Activated naive CD4-positive, alpha-beta T cell treated with anti-CD3 and anti-CD28 coated beads for 36 hours (primary cell): ENCODE results near the gene CELA2A. TPM values are rescaled to one million over a fixed set of nuclear protein-coding genes. Genes with fewer than 3 reads are reported as not detected.
"Not testable (repeated sequence)": the region's sequence is repeated elsewhere in the genome, so short reads cannot be mapped to it uniquely, and the experiment has no call there.

ENCODE experiments used
- CTCF ChIA-PET: fragments of 350-600 bp; sonication (Branson Sonifier 250); formaldehyde crosslinking; loops from one replicate; lab custom pipeline; 2021; ENCODE audit warnings: antibody characterized with exemption; lab: Charles Lee
- DNase-seq: peaks from one replicate; pipeline ENCODE4 v3.0.0-alpha.2; 2020
- H3K27ac Mint-ChIP-seq: one replicate; pipeline ENCODE4 v1.8.0; 2021; ENCODE audit warnings: mild to moderate bottlenecking, mixed read lengths
- H3K27me3 Mint-ChIP-seq: one replicate; pipeline ENCODE4 v1.8.0; 2021; ENCODE audit warnings: low read depth, mixed read lengths
- H3K36me3 Mint-ChIP-seq: one replicate; pipeline ENCODE4 v1.8.0; 2021; ENCODE audit warnings: low read depth, mixed read lengths
- H3K4me1 Mint-ChIP-seq: one replicate; pipeline ENCODE4 v1.8.0; 2021; ENCODE audit warnings: low read depth, mixed read lengths
- H3K4me3 Mint-ChIP-seq: one replicate; pipeline ENCODE4 v1.8.0; 2021; ENCODE audit warnings: mild to moderate bottlenecking, moderate library complexity, mixed read lengths
- H3K9me3 Mint-ChIP-seq: one replicate; pipeline ENCODE4 v1.8.0; 2021; ENCODE audit warnings: mixed read lengths
- intact Hi-C: fragments of 100-400 bp; cut with micrococcal nuclease; formaldehyde crosslinking; loops from one replicate; pipeline ENCODE4 v1.15.1; 2023
- total RNA-seq, 2 experiments: library from RNA; stranded (reverse); gene quantifications; one replicate each; pipeline ENCODE4 v1.2.3, GENCODE V29; 2021

Gene CELA2A
- total RNA-seq, 2 experiments from 2014 or later = not detected

- H3K36me3 Mint-ChIP-seq = peaks cover 8% of the 10 kb centered on the region
- intact Hi-C loops = no loop called here
- no peaks in the 10 kb centered on the region for H3K9me3 Mint-ChIP-seq
- CTCF ChIA-PET = interaction anchor here (2.6 kb wide), 1 partner anchor 103 kb away, joined by 13 read pairs; no protein-coding TSS in a partner anchor
- DNase-seq = no peak
- H3K27ac Mint-ChIP-seq = no peak overlapping the region
- H3K4me1 Mint-ChIP-seq = no peaks in the 10 kb centered on the region
- no peaks in the 10 kb centered on the region for H3K27me3 Mint-ChIP-seq
- no peak overlapping the region for H3K4me3 Mint-ChIP-seq
Observed at GRCh38 chr1:15426492-15427279, 29.8 kb upstream of the CELA2A start.

- intact Hi-C loops = no loop called here
- Mint-ChIP-seq H3K4me1 (no peaks in the 10 kb centered on the region), H3K27ac (no peak overlapping the region), H3K9me3 (no peaks in the 10 kb centered on the region), H3K36me3 (peaks cover 8% of the 10 kb centered on the region), H3K4me3 (no peak overlapping the region), H3K27me3 (no peaks in the 10 kb centered on the region)
- DNase-seq = no peak
- CTCF ChIA-PET = interaction anchor here (0.6 to 2.6 kb wide), 2 partner anchors 99 to 104 kb away, joined by 3 to 13 read pairs; no protein-coding TSS in a partner anchor
Observed at GRCh38 chr1:15427280-15427666, 29.3 kb upstream of the CELA2A start.

- intact Hi-C loops, H3K27ac Mint-ChIP-seq, DNase-seq, H3K27me3 Mint-ChIP-seq, H3K36me3 Mint-ChIP-seq, H3K4me1 Mint-ChIP-seq, H3K9me3 Mint-ChIP-seq, H3K4me3 Mint-ChIP-seq: not testable (repeated sequence)
- CTCF ChIA-PET = interaction anchor here (2.6 kb wide), 1 partner anchor 105 kb away, joined by 13 read pairs; no protein-coding TSS in a partner anchor
Observed at GRCh38 chr1:15428252-15428651, 28.3 kb upstream of the CELA2A start.

GRCh38 chr1:15428815-15429435 lies 27.6 kb upstream of the CELA2A start:
- no peaks in the 10 kb centered on the region for H3K27me3 Mint-ChIP-seq
- no peaks in the 10 kb centered on the region for H3K9me3 Mint-ChIP-seq
- no peak overlapping the region for H3K4me3 Mint-ChIP-seq
- CTCF ChIA-PET = interaction anchor here (1.2 to 2.6 kb wide), 2 partner anchors 105 to 109 kb away, joined by 8 to 13 read pairs; no protein-coding TSS in a partner anchor
- intact Hi-C loops = no loop called here
- H3K4me1 Mint-ChIP-seq = no peaks in the 10 kb centered on the region
- DNase-seq = no peak
- H3K27ac Mint-ChIP-seq = no peak overlapping the region
- peaks cover 8% of the 10 kb centered on the region for H3K36me3 Mint-ChIP-seq

- H3K27me3 Mint-ChIP-seq = no peaks in the 10 kb centered on the region
- CTCF ChIA-PET = interaction anchor here (1.2 to 8.5 kb wide), 3 partner anchors 106 to 112 kb away, joined by 3 to 101 read pairs (median 8); no protein-coding TSS in a partner anchor
- intact Hi-C loops = loop anchor here (5.0 kb wide), 1 partner anchor 313 kb away; the partner anchor contains the start of gene TMEM82
- no peak for DNase-seq
- no peaks in the 10 kb centered on the region for H3K9me3 Mint-ChIP-seq
- H3K36me3 Mint-ChIP-seq = peaks cover 8% of the 10 kb centered on the region
- H3K4me1 Mint-ChIP-seq = no peaks in the 10 kb centered on the region
- no peak overlapping the region for H3K4me3 Mint-ChIP-seq
- no peak overlapping the region for H3K27ac Mint-ChIP-seq
Observed at GRCh38 chr1:15429701-15430149, 26.8 kb upstream of the CELA2A start.

- intact Hi-C loops = loop anchor here (1.0 to 5.0 kb wide), 2 partner anchors 108 to 311 kb away; partner anchors contain the start of gene TMEM82
- H3K36me3 Mint-ChIP-seq = peaks cover 7% of the 10 kb centered on the region
- no peak overlapping the region for H3K4me3 Mint-ChIP-seq
- no peaks in the 10 kb centered on the region for H3K9me3 Mint-ChIP-seq
- no peak overlapping the region for H3K27ac Mint-ChIP-seq
- no peaks in the 10 kb centered on the region for H3K27me3 Mint-ChIP-seq
- DNase-seq = peak; percentile 83
- H3K4me1 Mint-ChIP-seq = no peaks in the 10 kb centered on the region
- CTCF ChIA-PET = interaction anchor here (0.7 to 8.5 kb wide), 12 partner anchors 11 to 576 kb away, joined by 3 to 101 read pairs (median 4); no protein-coding TSS in a partner anchor
Observed at GRCh38 chr1:15430787-15431570, 25.6 kb upstream of the CELA2A start.

- Mint-ChIP-seq H3K4me1 (no peaks in the 10 kb centered on the region), H3K4me3 (no peak overlapping the region), H3K27me3 (no peaks in the 10 kb centered on the region), H3K9me3 (no peaks in the 10 kb centered on the region), H3K27ac (no peak overlapping the region), H3K36me3 (peaks cover 2% of the 10 kb centered on the region)
- CTCF ChIA-PET = interaction anchor here (0.6 to 8.5 kb wide), 12 partner anchors 10 to 114 kb away, joined by 3 to 101 read pairs (median 4); no protein-coding TSS in a partner anchor
- intact Hi-C loops = loop anchor here (1.0 to 5.0 kb wide), 2 partner anchors 108 to 311 kb away; partner anchors contain the start of gene TMEM82
- DNase-seq = no peak
Observed at GRCh38 chr1:15431571-15431948, 25.0 kb upstream of the CELA2A start.

GRCh38 chr1:15432324-15432723 lies 24.2 kb upstream of the CELA2A start:
- intact Hi-C loops = loop anchor here (5.0 kb wide), 1 partner anchor 310 kb away; the partner anchor contains the start of gene TMEM82

GRCh38 chr1:15433471-15433870 lies 23.1 kb upstream of the CELA2A start:
- intact Hi-C loops = loop anchor here (5.0 kb wide), 1 partner anchor 309 kb away; the partner anchor contains the start of gene TMEM82

More at GRCh38 chr1:15432324-15432723, 24.2 kb upstream of the CELA2A start:
- Mint-ChIP-seq H3K4me3 (no peak overlapping the region), H3K27me3 (no peaks in the 10 kb centered on the region), H3K4me1 (no peaks in the 10 kb centered on the region), H3K9me3 (no peaks in the 10 kb centered on the region), H3K27ac (no peak overlapping the region), H3K36me3 (no peaks in the 10 kb centered on the region)
- DNase-seq = no peak
- CTCF ChIA-PET = interaction anchor here (0.6 to 8.5 kb wide), 8 partner anchors 9 to 108 kb away, joined by 3 to 101 read pairs (median 4); no protein-coding TSS in a partner anchor

GRCh38 chr1:15434739-15435138 lies 21.8 kb upstream of the CELA2A start:
- H3K36me3 Mint-ChIP-seq, H3K9me3 Mint-ChIP-seq, H3K4me3 Mint-ChIP-seq, H3K27me3 Mint-ChIP-seq, H3K27ac Mint-ChIP-seq, DNase-seq, H3K4me1 Mint-ChIP-seq: not testable (repeated sequence)
- intact Hi-C loops = loop anchor here (5.0 kb wide), 1 partner anchor 308 kb away; the partner anchor contains the start of gene TMEM82
- CTCF ChIA-PET = interaction anchor here (0.6 to 8.5 kb wide), 4 partner anchors 10 to 283 kb away, joined by 3 to 101 read pairs (median 4); no protein-coding TSS in a partner anchor

More at GRCh38 chr1:15433471-15433870, 23.1 kb upstream of the CELA2A start:
- no peak overlapping the region for H3K27ac Mint-ChIP-seq
- H3K9me3 Mint-ChIP-seq = no peaks in the 10 kb centered on the region
- H3K27me3 Mint-ChIP-seq = no peaks in the 10 kb centered on the region
- CTCF ChIA-PET = interaction anchor here (8.5 kb wide), 1 partner anchor 110 kb away, joined by 101 read pairs; no protein-coding TSS in a partner anchor
- no peaks in the 10 kb centered on the region for H3K36me3 Mint-ChIP-seq
- no peaks in the 10 kb centered on the region for H3K4me1 Mint-ChIP-seq
- H3K4me3 Mint-ChIP-seq = no peak overlapping the region
- no peak for DNase-seq
